HCT116 (cell line): ENCODE data around the gene LCOR.

ENCODE experiments used
- CTCF ChIP-seq, 3 experiments: fragments of 200-600 bp in 1 of 3; sonication (generic) in 1 of 3; IDR thresholded peaks in 2 of 3; conservative IDR thresholded peaks in 1 of 3; 2 replicates each; pipeline ENCODE4 v1.5.1; 2012 to 2017; ENCODE audit warnings: low read depth in 2 of 3, low read length in 2 of 3, antibody characterized with exemption in 1 of 3, borderline replicate concordance in 1 of 3, control low read depth in 1 of 3, mild to moderate bottlenecking in 1 of 3, mixed read lengths in 1 of 3, mixed run types in 1 of 3, moderate library complexity in 1 of 3; ENCODE audit not compliant: insufficient read depth in 1 of 3
- EZH2phosphoT487 ChIP-seq: fragments of 200-600 bp; IDR thresholded peaks from 2 replicates; pipeline ENCODE4 v1.6.1; 2018; ENCODE audit warnings: antibody characterized with exemption, borderline replicate concordance
- POLR2A ChIP-seq: IDR thresholded peaks from 2 replicates; pipeline ENCODE4 v1.7.0; 2011; ENCODE audit warnings: borderline replicate concordance; ENCODE audit not compliant: insufficient read depth, insufficient read length; ENCODE audit errors: extremely low read depth
- POLR2AphosphoS5 ChIP-seq: IDR thresholded peaks from 2 replicates; pipeline ENCODE4 v1.6.1; 2011; ENCODE audit warnings: mild to moderate bottlenecking, low read depth, low read length, moderate library complexity

GRCh38 chr10:96930469-96930868 is 98.4 kb downstream of the LCOR start:
- TF ChIP-seq POLR2A, result no peak
- no peak for TF ChIP-seq CTCF (IDR thresholded peaks at IDR 0.05 in 2 of 3, conservative IDR thresholded peaks at IDR 0.05 in 1 of 3; ENCODE audit: borderline replicate concordance in 1 of 3, insufficient read depth in 1 of 3, low read depth in 2 of 3, low read length in 2 of 3)
- TF ChIP-seq POLR2AphosphoS5, result no peak
- TF ChIP-seq EZH2phosphoT487, result no peak
